Activated CD8-positive, alpha-beta memory T cell treated with anti-CD3 and anti-CD28 coated beads, Interleukin-2, amount 50 U/mL, for 4 hours (primary cell): ENCODE measurements around the gene BMAL2.
A peak's percentile ranks its signal among the peaks of the same experiment; 100 is the strongest.

Experiments
- DNase-seq: peaks from one replicate; pipeline ENCODE4 v3.0.0-alpha.2; 2020

Gene BMAL2, protein sequence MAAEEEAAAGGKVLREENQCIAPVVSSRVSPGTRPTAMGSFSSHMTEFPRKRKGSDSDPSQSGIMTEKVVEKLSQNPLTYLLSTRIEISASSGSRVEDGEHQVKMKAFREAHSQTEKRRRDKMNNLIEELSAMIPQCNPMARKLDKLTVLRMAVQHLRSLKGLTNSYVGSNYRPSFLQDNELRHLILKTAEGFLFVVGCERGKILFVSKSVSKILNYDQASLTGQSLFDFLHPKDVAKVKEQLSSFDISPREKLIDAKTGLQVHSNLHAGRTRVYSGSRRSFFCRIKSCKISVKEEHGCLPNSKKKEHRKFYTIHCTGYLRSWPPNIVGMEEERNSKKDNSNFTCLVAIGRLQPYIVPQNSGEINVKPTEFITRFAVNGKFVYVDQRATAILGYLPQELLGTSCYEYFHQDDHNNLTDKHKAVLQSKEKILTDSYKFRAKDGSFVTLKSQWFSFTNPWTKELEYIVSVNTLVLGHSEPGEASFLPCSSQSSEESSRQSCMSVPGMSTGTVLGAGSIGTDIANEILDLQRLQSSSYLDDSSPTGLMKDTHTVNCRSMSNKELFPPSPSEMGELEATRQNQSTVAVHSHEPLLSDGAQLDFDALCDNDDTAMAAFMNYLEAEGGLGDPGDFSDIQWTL

DNA sequence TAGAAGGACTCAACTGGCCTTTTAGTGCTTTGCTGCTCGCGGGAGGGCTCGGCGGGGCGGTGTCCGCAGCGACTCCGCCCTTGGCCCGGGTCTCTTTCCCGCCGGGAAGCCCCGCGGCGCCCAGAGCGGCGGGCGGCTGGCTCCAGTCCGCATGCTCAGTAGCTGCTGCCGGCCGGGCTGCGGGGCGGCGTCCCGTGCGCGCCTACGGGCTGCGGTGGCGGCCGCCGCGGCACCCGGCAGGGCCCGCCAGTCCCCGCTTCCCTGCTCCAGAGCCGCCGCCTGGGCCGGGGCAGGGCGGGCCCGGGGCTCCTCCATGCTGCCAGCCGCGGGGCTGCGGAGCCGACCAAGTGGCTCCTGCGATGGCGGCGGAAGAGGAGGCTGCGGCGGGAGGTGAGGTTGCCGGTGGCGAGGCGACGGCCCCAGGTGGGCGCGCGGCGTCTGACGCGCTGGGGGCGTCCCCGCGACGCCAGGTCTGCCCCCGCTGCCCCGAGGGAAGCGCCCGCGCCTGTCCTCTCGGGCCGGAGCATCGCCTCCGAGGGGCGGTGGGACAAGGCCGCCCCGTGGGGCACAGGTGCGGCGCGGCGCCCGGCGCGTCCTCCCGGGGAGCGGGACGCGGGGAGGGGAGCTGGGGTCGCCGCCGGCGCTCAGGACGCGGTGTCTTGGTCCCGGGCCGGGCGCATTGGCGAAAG lies at the start of gene BMAL2:
Gene BMAL2, plus strand, starts transcription at position 123 of the 689 bp plus-strand sequence. Its CDS starts 237 bp downstream, at position 360.
- peak; percentile 31 for DNase-seq

DNA sequence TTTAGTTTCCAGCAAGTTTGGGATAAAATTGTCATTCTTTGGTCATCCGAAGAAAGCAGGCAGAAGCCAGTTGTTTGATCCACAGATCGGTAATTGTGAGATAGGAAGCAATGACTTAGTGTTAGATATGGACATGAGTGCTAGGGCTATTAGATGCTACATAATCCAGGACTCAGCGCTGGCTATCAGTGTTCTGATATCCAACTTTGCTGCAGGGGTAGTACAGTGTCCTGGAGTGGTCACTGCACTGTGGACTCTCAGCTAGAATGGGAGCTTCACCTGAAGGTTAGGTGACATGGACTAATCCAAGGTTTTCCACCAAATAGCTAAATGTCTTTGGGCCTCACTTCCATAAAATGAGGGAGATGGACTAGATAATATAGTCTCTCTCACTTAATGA lies 48.6 kb upstream of the BMAL2 start:
- no peak for DNase-seq

DNA sequence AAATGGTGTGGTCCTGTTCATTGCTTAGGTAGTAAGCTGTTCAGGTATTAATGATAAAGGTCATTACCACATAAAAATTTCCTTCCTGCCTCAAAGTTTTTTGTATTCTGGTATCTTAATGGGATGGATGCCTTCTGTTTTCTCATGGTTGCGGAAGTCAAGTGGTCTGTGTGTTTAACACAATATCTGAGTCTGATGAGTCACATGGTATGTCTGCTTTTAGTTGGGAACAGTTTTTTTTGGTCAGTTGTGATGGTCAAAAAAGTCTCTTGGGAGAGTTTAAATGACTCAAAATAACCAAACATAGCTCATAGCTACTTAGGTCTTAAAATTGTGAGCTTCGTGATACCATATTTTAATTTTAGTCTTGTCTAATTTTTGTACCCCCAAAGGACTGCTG lies 47.9 kb upstream of the BMAL2 start:
- no peak for DNase-seq

DNA sequence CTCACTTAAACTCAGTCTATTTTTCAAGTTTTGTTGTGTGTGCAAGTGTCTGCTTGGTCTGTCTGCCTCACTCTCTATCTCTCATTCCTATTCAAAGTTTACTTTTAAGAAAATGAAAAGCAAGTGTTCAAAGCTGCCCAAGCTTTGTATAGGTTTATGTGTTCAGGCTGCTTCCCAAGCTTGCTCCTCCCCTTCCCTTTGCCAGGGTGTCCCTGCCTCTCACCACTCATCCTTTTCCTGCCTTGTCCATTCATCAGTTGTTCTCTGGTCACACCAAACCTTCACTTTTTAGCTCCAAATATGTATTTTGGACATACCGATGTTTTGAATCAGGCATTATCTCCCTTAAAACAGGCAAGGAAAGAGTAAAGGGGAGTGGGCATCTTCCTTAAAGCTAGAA lies 47.2 kb upstream of the BMAL2 start:
- no peak for DNase-seq

DNA sequence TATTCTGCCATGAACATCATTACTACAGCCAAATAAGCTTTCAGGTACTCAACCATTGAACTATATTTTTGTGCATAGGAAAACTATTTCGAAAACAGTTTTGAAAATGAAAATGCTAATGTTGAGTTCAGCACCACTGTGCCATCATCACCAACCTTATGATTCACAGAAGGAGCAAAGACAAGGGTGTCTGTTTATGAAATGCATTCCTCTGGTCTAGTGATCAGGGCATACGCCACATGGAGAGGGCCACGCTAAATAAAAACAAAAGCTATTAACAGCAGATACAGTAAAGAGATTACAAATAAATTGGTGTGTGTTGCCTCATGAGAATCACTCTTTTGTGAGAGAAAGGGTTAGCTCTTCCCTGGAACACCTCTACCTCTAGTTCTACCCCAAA lies 43.2 kb upstream of the BMAL2 start:
- no peak for DNase-seq

DNA sequence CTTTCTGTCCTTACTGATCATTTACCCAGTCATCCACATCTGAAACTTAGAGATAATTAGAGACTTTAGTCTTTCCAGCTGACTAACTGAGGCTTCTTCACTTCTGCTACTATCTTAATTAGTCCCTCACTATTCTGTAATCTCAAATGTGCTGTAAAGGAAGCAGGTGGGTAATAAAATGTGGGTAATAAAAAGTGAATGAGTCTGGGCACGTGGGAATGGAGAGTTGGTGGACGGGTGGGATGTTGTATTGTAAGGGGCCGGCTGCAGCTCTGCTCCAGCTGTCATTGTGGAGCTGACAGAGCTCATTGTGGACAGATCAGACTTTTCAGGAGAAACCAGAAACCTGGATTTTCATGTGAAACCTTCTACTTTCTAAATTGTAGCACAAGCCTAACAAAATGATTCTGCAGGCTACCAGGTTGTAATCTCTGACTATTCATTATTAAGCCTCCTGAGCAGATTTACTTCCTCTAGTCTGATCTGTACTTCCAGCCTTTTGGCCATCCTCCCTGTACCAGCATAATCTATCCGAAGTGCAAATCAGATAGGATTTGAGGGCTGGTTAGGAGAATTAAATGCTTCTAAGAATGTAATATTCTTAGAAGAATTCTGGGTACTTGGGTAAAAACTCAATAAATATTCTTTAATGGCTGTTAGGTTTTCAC lies 42.0 kb upstream of the BMAL2 start:
- DNase-seq: no peak

DNA sequence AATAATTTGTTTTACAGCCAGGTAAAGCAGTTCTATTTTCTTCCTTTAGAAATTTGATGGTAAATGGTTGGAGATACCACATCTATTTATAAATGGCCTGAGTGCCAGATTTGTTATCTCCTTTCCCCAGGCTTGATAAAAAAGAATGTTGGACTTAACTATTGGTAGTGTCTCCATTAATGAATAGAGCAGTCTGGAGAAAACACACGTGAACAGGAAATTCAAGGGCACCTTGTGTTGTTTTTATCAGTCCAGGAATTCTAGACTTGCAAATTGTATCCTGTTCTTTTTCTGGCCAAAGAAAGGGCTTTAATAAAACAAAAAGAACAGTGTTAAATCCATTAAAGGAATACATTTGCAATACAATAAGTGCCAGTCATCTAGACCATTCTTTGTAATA lies 40.8 kb upstream of the BMAL2 start:
- DNase-seq: no peak

DNA sequence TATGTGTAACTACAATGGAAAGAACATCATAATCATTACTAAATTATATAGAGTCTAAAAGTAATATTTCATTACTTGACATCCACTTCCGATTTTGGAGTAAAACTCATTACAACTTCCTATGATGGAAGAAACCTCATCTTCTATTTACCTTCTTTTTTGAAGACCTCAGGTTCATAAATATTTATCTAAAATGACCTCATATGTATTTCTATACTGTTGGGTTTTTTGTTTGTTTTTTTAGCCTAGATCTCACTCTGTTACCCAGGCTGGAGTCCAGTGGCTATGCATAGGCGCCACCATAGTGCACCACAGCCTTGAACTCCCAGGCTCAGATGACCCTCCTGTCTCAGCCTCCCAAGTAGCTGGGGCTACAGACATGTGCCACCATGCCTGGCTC lies 39.9 kb upstream of the BMAL2 start:
- DNase-seq: no peak

DNA sequence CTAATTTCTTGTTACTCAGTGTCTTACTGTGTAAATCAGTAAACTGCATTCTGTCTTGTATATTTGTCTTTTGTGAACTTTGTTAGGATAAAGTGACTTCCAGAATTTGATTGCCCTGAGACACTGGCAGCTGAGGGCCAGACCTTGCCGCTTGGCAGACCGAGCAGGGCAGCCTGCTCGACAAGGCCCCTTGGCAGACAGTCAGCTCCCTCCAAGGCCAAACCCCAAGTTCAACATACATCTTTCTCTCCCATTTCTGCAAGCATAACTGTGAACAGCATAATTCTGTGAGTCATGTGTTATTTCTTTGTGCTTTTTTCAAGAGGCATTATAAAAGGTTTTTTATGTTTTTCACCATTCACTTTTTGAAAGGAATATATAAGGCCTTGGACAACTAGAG lies 39.2 kb upstream of the BMAL2 start:
- DNase-seq: no peak

DNA sequence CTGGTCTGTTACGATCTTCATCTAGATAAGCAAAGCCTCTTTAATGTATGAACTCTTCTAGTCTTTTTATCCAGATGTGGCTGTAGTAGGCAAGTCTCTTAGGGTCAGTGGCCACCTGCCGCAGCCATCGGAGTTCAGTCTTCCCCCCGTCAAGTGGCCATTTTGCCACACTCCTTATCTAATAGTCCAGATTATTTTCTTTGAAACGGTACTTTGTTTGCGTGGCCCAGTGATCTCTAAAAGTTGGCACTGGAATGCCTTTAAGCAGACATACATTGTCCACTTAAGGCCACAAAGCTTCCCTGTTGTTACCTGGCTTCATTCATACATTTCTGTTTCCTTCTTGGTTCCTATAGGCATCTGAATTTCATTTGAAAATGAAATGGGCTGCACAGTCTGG lies 36.0 kb upstream of the BMAL2 start:
- no peak for DNase-seq

DNA sequence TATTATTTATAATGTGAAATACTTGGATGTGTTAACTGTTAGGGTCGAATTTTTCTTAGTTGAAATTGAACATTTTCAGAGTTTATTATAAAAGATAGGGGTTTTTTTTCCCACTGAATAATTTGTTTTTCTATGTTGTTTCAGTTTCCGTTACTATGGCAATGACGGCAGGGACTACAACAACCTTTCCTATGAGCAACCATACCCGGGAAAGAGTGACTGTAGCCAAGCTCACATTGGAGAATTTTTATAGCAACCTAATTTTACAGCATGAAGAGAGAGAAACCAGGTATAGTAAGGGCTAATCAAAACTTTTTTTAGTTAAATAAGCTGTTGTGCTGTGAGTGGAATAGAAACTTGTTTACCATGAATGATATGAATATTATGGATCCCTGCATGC lies 35.1 kb upstream of the BMAL2 start:
- no peak for DNase-seq

DNA sequence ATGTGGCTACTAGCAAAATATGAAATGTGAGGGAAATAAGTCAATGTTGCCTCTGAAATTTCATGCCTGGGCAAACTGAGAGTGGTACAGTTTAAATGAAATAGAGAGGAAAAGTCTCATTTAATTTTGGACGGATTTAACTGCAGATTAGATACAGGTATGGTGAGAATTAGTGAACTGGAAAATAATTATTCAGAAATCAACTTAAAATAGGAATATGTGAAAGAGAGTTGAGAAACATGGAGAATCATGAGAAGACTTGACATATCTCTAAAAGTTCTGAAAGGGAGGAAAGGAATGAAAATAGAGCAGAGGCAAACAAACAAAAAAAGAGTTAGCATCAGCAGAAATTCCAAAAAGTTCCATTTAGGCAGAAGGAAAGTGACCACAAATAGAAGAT lies 33.5 kb upstream of the BMAL2 start:
- DNase-seq: no peak

DNA sequence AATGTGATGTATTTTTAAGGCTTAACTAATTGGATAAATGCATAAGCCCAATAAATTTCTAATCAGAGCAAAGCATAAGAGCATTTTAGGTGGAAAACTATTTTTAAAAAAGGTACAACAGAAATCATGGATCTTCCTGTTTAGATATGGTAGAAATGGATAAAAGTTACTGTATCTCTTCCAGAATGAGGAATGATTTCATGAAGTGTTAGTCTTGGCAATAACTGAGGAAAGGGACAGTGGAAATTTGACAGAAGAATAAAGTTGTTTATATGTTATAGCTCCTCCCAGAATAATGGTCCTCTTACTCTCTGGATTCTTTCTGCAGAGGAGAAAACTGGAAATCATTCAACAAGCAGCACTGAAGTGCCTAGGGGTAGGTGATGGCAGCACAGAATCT lies 32.4 kb upstream of the BMAL2 start:
- no peak for DNase-seq

DNA sequence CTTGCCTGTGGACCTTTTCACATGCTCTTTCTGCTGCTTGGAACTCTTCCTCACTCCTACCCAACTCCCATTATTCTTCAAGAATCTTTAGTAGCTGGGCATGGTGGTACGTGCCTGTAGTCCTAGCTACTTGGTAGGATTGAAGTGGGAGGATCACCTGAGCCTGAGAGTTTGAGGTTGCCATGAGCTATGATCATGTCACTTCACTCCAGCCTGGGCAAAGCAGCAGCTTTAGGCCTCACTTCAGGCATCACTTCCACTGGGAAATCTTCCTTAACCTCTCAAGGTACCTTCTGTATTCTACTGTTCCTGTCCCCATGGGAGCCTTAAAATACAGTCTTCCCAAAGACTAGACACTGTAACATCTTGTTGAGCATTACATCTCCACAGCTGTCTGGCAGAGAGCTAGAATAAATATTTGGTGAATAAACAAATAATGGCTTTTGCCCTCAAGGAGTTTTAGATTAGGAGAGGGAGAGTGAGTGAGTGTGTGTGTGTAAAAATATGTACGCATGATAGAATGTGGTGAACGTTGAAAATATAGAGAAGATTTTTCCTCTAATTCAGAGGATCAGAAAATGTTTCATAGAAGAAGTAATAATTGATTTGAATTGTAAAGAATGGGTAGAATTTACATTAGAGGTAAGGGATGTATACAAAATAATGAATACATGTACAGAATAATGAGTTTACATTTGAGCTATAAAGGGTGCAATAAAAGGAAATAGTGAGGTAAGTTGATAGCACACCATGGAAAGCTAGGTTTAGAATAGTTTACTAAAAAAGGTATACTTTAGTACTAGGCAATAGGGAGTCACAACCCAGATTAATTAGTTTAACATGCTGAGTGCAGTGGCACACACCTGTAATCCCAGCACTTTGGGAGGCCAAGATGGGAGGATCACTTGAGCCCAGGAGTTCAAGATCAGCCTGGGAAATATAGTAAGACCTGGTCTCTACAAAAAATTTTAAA lies 29.2 kb upstream of the BMAL2 start:
- DNase-seq: no peak

DNA sequence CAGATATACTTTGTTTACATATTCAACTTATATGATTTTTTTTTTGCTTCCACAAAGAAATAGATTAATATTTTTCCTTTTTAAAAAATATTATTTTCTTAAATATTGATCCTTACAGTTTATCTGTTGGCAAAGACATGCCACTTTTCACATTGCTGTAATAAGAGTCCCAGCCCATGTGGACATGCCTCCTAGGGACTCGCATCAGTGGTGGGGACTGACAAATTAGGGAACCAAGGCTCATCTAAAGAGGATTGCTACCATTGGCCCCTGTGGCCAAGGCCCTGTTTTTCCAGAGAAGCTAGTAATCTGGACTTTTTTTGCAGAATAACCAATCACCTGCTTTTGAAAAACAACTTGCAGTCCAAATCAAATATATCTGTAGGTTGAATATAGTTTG lies 27.8 kb upstream of the BMAL2 start:
- DNase-seq: no peak

DNA sequence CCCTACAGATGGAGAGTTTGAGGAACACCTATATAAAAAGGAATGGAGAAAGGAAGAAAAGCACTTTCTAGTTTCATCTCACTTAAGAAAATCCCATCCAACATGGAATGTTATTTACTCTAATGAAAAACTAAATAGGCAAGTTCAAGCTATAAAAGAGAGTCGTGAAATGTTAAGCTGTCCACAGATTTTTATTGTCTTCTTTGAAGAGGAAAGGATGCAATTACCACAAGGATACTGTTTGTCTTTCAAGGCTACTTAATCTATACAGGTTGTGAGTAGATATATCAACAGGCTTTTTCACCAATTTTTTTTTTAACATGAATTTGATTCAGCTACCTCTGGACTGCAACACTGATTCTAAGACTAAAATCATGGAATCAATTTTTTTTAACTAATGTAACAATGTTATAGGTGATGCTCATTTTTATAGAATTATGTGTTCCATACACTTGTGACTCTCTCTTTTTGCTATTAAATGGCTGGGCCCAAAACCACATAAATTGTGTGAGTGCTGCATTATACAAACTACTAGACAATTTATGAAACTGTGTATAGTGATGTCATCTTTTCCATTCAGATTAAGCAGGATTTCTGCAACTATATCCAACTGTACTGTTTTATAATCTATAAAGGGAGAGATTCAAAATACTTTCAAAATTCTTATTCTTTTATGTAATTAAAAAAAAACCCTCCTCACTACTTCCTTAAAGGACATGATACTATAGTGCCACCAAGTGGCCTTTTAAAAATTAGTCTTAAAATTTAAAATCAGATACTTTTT lies 26.8 kb upstream of the BMAL2 start:
- no peak for DNase-seq

DNA sequence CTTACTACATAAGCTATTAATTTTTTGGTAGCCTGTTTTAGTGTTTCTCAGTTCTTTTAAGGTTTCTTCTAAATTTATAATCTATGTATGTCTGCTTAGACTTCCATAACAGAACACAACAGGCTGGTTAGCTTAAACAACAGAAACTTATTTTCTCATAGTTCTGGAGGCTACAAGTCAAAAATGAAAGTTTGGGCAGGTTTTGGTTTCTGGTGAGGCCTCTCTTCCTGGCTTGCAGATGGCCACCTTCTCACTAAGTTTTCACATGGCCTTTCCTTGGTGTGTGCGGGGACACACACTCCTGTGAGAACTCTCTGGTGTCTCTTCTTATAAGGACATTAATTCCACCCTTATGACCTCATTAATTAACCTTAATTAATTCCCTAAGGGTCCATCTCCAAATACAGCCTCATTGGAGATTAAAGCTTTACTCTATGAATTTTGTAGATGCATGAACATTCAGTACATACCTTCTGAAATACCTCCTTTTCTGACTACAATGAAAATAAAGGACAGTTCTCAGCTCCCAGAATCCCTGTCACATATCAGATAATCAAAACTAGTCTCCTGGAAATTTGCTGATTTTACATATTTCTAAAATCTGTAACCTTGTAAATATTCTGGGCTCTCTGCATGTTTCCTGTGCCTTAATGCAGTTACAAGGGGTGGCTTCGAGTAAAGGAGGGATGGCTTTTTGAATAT lies 23.2 kb upstream of the BMAL2 start:
- no peak for DNase-seq

DNA sequence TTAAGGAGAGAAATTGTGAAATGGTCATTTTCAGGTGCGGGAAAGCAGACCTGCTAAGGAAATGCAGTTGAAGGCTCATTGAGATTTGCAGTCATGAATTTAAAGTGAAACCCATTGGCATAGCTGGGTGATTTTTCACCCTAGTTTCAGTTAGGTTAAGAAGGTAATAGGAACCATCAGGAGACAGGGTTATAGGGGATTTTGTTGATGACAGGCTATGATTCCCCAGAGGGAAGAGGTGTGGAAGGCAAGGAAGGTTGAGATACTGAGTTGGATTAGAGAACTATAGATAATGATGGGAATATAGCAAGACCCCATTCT lies 22.7 kb upstream of the BMAL2 start:
- no peak for DNase-seq

DNA sequence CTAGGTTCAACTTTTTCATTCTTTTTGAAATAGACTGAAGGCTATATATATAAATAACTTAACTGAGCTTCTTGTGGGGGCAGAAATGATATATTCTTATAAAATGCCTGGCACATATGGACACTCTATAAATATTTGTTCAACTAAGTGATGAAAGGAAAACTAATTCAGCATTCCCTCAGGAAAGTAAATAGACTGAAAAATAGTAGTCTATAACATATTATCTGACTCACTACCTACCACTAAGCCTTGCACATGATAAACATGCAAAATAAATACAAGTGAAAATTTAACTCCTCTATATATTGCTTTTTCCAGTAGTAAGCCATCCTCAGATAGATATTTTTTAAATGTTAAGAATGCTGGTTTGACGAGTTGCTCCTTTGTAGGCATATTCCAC lies 15.7 kb upstream of the BMAL2 start:
- no peak for DNase-seq

DNA sequence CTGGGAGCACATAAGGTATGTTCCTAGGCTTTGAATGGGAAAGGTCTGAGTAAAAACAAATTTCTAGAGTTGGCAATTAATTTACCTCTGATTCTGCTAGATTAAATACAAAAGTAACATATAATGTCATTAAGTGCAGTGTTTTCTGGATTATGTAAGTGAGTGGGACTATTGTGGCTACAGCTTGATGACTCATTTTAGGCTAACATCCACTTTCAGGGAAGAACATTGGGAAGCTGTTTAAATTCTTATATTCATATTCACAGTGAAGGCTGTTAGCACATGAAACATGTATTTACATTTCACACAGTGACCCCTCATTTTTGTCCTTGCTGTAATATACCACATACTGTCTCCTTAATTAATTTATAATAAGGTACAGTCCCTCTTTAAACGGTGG lies 13.2 kb upstream of the BMAL2 start:
- DNase-seq: no peak

DNA sequence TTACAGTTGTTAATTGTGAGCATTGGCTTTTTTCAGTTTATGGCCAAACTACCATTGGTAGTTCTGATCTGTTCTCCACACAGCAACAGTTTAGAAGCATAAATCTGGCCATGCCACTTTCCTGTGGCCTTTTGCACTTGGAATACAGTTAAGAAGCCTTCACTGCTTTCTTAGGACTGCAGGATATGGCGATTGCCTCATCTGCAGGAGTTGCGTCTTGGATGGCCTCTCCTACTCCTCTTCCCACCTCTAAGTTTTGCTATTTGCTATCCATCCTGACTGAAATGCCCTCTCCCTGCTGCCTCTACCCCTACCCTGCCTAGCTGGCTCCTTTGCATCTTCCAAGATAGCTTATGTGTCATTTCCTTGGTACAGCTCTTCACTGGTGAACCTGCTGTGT lies 12.8 kb upstream of the BMAL2 start:
- no peak for DNase-seq
